GM12872 (cell line): ENCODE data around the gene LNPEP.

Source experiments
- CTCF ChIP-seq: IDR thresholded peaks from 3 replicates; pipeline ENCODE4 v1.5.1; 2011; ENCODE audit warnings: low read depth, mild to moderate bottlenecking, low read length, moderate library complexity; ENCODE audit not compliant: insufficient read depth

LNPEP gene

GRCh38 chr5:96903300-96903699 is 32.6 kb upstream of the LNPEP start:
- no peak for TF ChIP-seq CTCF

- no peak for TF ChIP-seq CTCF
These were observed 31.6 kb upstream of the LNPEP start for GRCh38 chr5:96904054-96904931.

GRCh38 chr5:96905864-96906263 is 30.0 kb upstream of the LNPEP start:
- TF ChIP-seq CTCF, result no peak

- no peak for TF ChIP-seq CTCF
These were observed 26.9 kb upstream of the LNPEP start for GRCh38 chr5:96909003-96909402.

- TF ChIP-seq CTCF, result no peak
These were observed 26.4 kb upstream of the LNPEP start for GRCh38 chr5:96909435-96909834.

GRCh38 chr5:96911139-96911538 is 24.7 kb upstream of the LNPEP start:
- no peak for TF ChIP-seq CTCF

GRCh38 chr5:96913233-96913632 is 22.6 kb upstream of the LNPEP start:
- no peak for TF ChIP-seq CTCF
